ENCODE data around the gene C19orf67. TPM values are rescaled to one million over a fixed set of nuclear protein-coding genes. Genes with fewer than 3 reads are reported as not detected.

Gene C19orf67
- total RNA-seq, 1 experiment from 2014 or later: 0.39 TPM

- Histone ChIP-seq H3K23ac (ENCODE audit: insufficient read length, low read depth, low read length) (no peak overlapping the region), H2BK15ac (ENCODE audit: low read depth, low read length) (no peak overlapping the region), H2AK5ac (ENCODE audit: insufficient read length, low read length) (no peak overlapping the region), H3K79me2 (ENCODE audit: insufficient read depth, low read length) (no peaks in the 10 kb centered on the region), H4K20me1 (ENCODE audit: control insufficient read depth, insufficient read depth, insufficient read length) (no peaks in the 10 kb centered on the region), H3T11ph (ENCODE audit: low read length) (no peak overlapping the region), H2AFZ (ENCODE audit: low read length) (no peak overlapping the region), H2BK12ac (ENCODE audit: insufficient read length, low read depth, low read length) (no peak overlapping the region), H3K4ac (ENCODE audit: low read depth, low read length) (no peak overlapping the region), H2BK5ac (ENCODE audit: insufficient read length, low read length) (no peak overlapping the region), H3K56ac (ENCODE audit: insufficient read length, low read depth, low read length) (no peak overlapping the region), H4K8ac (replicated peaks; ENCODE audit: insufficient read length, low read depth, low read length) (no peak overlapping the region), H3K9me3 (ENCODE audit: control insufficient read depth, low read depth, low read length) (no peaks in the 10 kb centered on the region), H3K23me2 (ENCODE audit: insufficient read length, low read depth, low read length, poor library complexity, severe bottlenecking) (no peaks in the 10 kb centered on the region), H2BK120ac (ENCODE audit: low read depth, low read length, poor library complexity, severe bottlenecking) (no peak overlapping the region), H4K5ac (ENCODE audit: insufficient read length, low read depth, low read length) (no peak overlapping the region), H3K18ac (ENCODE audit: insufficient read length, low read depth, low read length) (no peak overlapping the region), H3K9ac (ENCODE audit: extremely low read depth, insufficient read length, low read length) (no peak overlapping the region), H3K27me3 (ENCODE audit: insufficient read depth, low read length) (no peaks in the 10 kb centered on the region), H3K4me2 (ENCODE audit: insufficient read depth, insufficient read length, low read length) (no peak overlapping the region), H4K91ac (ENCODE audit: insufficient read length, low read depth, low read length) (no peak overlapping the region), H2BK20ac (ENCODE audit: low read depth, low read length, poor library complexity, severe bottlenecking) (no peak overlapping the region), H3K79me1 (ENCODE audit: insufficient read depth, low read depth, low read length, poor library complexity, severe bottlenecking) (no peaks in the 10 kb centered on the region), H3K27ac (ENCODE audit: insufficient read length, low read depth, low read length) (no peak overlapping the region), H3K14ac (ENCODE audit: insufficient read depth, low read length) (no peak overlapping the region), H3K4me1 (ENCODE audit: insufficient read depth, low read length) (no peaks in the 10 kb centered on the region)
- Mint-ChIP-seq H3K27me3 (ENCODE audit: low read depth) (peaks cover 2% of the 10 kb centered on the region; the same call in 1 of the 2 replicates), H3K9me3 (no peaks in the 10 kb centered on the region), H3K36me3 (ENCODE audit: insufficient read depth in 1 of 3, low read depth in 3 of 3) (peaks cover 2 to 40% (median 17%) of the 10 kb centered on the region in 3 experiments; a peak in 5 of 7 replicates), H3K4me3 (no peak overlapping the region), H3K4me1 (no peaks in the 10 kb centered on the region), H3K27ac (no peak overlapping the region; a peak in 1 of 7 replicates)
- DNase-seq: no peak
- WGBS (ENCODE audit: extremely low coverage, insufficient read length, low lambda C conversion rate): no CpG with 5 or more reads among the region's 6 CpGs
- TF ChIP-seq CTCF (conservative IDR thresholded peaks at IDR 0.05): no peak
Observed at GRCh38 chr19:14101003-14101545, 15.5 kb upstream of the C19orf67 start.

Measured in H9 (cell line).